GM23338 (cell line): ENCODE measurements around the gene CIC.

ENCODE experiments used
- CREB1 ChIP-seq: fragments of 250-450 bp; sonication (Bioruptor Pico); IDR thresholded peaks from 2 replicates; pipeline ENCODE4 v1.5.0; 2020; ENCODE audit warnings: low read depth, mild to moderate bottlenecking, moderate library complexity
- CTCF ChIP-seq, 2 experiments: fragments of 200-600 bp in 1 of 2; sonication (generic) in 1 of 2; conservative IDR thresholded peaks; 2 replicates each; pipeline versions ENCODE4 v1.5.1 to v1.6.1; 2016 to 2017; ENCODE audit warnings: antibody characterized with exemption in 2 of 2, low read depth in 2 of 2, mild to moderate bottlenecking in 2 of 2, moderate library complexity in 1 of 2
- EZH2 ChIP-seq: fragments of 200-600 bp; sonication (generic); IDR thresholded peaks from one replicate; pipeline ENCODE4 v1.8.0; 2017; ENCODE audit warnings: antibody characterized with exemption, mild to moderate bottlenecking, low read depth; ENCODE audit not compliant: unreplicated experiment
- POLR2AphosphoS5 ChIP-seq: IDR thresholded peaks from 2 replicates; pipeline ENCODE4 v1.6.1; 2016; ENCODE audit warnings: antibody characterized with exemption, low read depth
- TF ChIP-seq, protein P1 (sequence below): IDR thresholded peaks from one replicate; pipeline ENCODE4 v1.6.1; 2018; ENCODE audit warnings: antibody characterized with exemption; ENCODE audit not compliant: unreplicated experiment

DNA sequence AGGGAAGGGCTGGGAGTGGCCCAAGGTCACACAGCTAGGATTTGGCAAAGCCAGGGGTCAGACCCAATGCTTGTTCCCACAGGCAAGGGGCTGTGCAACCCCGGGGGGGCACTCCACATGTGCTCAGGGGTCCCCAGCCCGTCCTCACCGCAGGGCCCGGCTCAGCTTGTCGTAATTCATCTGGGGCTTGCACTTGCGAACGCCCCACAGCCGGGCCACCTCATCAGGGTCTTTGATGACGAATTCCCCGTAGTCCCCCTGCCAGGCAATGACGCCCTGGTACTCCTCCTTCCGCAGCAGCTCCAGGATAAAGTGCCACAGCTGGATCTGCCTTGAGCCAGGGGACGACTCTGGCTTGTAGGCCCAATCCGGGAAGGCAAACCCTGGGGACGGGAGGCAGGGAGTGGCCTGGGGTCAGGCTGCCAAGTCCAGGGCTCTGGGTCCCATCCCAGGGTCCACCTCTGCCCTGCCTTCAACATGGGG lies 18.8 kb upstream of the CIC start:
- no peak for TF ChIP-seq POLR2AphosphoS5
- no peak for TF ChIP-seq CTCF (conservative IDR thresholded peaks at IDR 0.05; ENCODE audit: low read depth in 2 of 2)
- TF ChIP-seq CREB1 (CRISPR knock-in tag): no peak
- TF ChIP-seq, protein P1, sequence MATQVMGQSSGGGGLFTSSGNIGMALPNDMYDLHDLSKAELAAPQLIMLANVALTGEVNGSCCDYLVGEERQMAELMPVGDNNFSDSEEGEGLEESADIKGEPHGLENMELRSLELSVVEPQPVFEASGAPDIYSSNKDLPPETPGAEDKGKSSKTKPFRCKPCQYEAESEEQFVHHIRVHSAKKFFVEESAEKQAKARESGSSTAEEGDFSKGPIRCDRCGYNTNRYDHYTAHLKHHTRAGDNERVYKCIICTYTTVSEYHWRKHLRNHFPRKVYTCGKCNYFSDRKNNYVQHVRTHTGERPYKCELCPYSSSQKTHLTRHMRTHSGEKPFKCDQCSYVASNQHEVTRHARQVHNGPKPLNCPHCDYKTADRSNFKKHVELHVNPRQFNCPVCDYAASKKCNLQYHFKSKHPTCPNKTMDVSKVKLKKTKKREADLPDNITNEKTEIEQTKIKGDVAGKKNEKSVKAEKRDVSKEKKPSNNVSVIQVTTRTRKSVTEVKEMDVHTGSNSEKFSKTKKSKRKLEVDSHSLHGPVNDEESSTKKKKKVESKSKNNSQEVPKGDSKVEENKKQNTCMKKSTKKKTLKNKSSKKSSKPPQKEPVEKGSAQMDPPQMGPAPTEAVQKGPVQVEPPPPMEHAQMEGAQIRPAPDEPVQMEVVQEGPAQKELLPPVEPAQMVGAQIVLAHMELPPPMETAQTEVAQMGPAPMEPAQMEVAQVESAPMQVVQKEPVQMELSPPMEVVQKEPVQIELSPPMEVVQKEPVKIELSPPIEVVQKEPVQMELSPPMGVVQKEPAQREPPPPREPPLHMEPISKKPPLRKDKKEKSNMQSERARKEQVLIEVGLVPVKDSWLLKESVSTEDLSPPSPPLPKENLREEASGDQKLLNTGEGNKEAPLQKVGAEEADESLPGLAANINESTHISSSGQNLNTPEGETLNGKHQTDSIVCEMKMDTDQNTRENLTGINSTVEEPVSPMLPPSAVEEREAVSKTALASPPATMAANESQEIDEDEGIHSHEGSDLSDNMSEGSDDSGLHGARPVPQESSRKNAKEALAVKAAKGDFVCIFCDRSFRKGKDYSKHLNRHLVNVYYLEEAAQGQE: no peak
- TF ChIP-seq EZH2: no peak
